ENCODE results near the gene MAP3K5. TPM values are rescaled to one million over a fixed set of nuclear protein-coding genes. Genes with fewer than 3 reads are reported as not detected.
"Not testable (repeated sequence)": the region's sequence is repeated elsewhere in the genome, so short reads cannot be mapped to it uniquely, and the experiment has no call there.

The MAP3K5 gene
- polyA plus RNA-seq, 1 experiment: 2.5 TPM

DNA sequence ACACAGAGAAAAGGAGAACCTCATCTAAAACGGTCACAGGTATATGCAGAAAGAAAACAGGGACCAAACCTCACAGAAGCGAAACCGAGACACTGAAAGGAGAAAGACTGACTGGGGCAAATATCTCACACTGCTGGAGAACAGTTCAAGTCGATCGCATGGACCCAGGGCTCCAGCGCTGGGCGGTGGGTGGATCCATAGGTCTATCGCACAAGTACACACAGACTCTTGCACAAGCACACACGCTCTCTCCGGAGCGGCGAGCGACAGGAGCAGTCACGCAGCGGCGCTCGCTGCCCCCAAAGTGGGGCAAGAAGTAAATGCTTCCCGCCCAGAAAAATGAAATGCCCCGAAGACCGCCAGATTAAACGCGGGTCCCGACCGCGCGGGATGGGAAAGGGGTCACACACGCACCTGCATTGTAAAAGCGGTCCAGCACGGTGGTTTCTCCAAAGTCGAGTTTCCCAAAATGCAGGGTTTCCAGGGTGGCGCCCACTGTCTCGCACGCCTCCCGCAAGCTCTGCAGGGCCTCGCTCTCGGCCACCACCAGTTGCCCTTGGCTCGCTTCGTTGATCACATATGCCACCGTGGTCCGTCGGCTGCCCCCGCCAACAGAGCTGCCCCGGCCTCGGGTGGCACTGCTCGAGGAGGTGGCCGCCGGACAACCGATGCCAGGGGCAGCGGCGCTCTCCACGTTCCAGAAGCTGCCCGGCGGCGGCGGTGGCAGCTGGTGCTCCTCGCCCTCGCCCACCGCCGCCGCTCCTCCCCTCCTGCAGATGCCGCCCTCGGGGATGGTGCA lies 782 bp downstream of the MAP3K5 start:
- Histone ChIP-seq H3K36me3 (ENCODE audit: control insufficient read depth, insufficient read depth, low read length) (no peaks in the 10 kb centered on the region), H3K27me3 (ENCODE audit: control insufficient read depth, insufficient read depth, low read length) (no peaks in the 10 kb centered on the region), H3K4me3 (ENCODE audit: low read depth, low read length) (peak overlapping the region; percentile 98)
- POLR2A ChIA-PET: no interaction called here
- CTCF ChIA-PET: interaction anchor here (0.7 to 7.5 kb wide), 51 partner anchors 10 to 523 kb away, joined by 3 to 235 read pairs (median 5); partner anchors contain the start of genes BCLAF1 and MAP7
- no peak for DNase-seq (ENCODE audit: low read depth)
- TF ChIP-seq, protein P1, sequence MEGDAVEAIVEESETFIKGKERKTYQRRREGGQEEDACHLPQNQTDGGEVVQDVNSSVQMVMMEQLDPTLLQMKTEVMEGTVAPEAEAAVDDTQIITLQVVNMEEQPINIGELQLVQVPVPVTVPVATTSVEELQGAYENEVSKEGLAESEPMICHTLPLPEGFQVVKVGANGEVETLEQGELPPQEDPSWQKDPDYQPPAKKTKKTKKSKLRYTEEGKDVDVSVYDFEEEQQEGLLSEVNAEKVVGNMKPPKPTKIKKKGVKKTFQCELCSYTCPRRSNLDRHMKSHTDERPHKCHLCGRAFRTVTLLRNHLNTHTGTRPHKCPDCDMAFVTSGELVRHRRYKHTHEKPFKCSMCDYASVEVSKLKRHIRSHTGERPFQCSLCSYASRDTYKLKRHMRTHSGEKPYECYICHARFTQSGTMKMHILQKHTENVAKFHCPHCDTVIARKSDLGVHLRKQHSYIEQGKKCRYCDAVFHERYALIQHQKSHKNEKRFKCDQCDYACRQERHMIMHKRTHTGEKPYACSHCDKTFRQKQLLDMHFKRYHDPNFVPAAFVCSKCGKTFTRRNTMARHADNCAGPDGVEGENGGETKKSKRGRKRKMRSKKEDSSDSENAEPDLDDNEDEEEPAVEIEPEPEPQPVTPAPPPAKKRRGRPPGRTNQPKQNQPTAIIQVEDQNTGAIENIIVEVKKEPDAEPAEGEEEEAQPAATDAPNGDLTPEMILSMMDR (IDR thresholded peaks at IDR 0.05; ENCODE audit: insufficient read depth, low read depth, low read length): no peak

DNA sequence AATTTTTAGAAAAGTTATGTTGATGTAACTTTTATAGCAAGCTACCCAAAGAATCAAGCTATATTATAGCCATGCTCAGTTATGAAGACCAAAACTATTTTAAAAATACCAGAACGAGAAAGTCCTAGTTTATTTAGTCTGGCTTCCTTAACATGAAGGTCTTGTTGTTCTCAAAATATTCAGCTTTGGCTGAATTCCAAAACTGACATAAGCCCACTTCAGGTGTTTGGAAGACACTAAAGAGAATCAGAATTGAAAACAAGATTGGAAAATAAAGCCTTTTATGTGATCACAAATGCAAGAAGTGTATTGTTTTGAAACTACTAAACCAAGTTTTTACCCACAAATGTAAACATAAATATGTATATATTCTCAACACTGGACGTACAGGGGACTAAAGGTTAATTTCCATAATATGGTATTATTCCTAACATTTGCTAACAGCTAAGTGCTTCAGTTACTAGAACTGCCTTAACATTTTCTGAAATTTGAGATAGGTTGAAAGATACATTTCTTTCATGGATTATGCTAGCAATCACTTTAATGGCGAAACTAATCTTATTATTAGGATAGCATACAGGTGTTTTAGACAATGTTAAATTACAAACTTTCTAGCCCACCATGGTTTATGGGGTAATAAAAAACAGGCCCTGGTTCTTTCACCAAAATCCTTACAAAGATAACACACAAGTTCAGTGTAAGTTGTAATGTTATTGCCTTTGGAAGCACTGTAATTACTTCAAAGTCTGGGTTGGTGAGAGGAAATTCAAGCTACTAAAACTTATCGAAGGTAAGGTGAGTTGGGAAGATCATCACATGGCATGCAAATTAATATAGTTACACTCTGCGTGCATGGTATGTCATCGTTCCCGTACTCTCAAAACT lies 1.6 kb downstream of the MAP3K5 start:
- H3K36me3 ChIP-seq (ENCODE audit: control insufficient read depth, insufficient read depth, low read length): no peaks in the 10 kb centered on the region
- ChIA-PET POLR2A (interaction anchor here (0.6 to 0.8 kb wide), 3 partner anchors 148 to 1291 kb away, joined by 3 to 4 read pairs (median 3); no protein-coding TSS in a partner anchor), CTCF (interaction anchor here (1.2 to 7.5 kb wide), 4 partner anchors 16 to 241 kb away, joined by 3 to 235 read pairs (median 6); partner anchors contain the start of gene MAP7)
- TF ChIP-seq, protein P1 (IDR thresholded peaks at IDR 0.05; ENCODE audit: insufficient read depth, low read depth, low read length): no peak
- no peak for DNase-seq (ENCODE audit: low read depth)
- H3K4me3 ChIP-seq (ENCODE audit: low read depth, low read length): peak overlapping the region; percentile 98
- H3K27me3 ChIP-seq (ENCODE audit: control insufficient read depth, insufficient read depth, low read length): no peaks in the 10 kb centered on the region

DNA sequence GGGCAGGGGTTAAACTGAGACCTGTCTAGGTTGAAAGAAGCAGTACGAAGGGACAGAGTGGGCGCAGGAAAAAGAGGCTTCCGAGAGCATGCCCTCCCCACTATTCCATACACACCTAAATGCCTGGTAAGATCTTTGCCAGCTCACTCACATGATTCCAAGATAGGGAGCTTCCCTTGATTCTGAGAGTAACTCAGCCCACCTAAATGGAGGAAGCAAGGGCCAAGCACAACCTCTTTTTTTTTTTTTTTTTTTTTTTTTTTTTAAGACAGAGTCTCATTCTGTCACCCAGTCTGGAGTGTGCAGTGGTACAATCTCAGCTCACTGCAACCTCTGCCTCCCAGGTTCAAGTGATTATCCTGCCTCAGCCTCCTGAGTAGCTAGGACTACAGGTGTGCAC lies 2.8 kb downstream of the MAP3K5 start:
- CTCF ChIA-PET: interaction anchor here (1.0 to 7.5 kb wide), 3 partner anchors 145 to 239 kb away, joined by 3 to 235 read pairs (median 3); partner anchors contain the start of gene MAP7
- H3K27me3 ChIP-seq (ENCODE audit: control insufficient read depth, insufficient read depth, low read length); POLR2A ChIA-PET; H3K4me3 ChIP-seq (ENCODE audit: low read depth, low read length); DNase-seq (ENCODE audit: low read depth); H3K36me3 ChIP-seq (ENCODE audit: control insufficient read depth, insufficient read depth, low read length): not testable (repeated sequence)

DNA sequence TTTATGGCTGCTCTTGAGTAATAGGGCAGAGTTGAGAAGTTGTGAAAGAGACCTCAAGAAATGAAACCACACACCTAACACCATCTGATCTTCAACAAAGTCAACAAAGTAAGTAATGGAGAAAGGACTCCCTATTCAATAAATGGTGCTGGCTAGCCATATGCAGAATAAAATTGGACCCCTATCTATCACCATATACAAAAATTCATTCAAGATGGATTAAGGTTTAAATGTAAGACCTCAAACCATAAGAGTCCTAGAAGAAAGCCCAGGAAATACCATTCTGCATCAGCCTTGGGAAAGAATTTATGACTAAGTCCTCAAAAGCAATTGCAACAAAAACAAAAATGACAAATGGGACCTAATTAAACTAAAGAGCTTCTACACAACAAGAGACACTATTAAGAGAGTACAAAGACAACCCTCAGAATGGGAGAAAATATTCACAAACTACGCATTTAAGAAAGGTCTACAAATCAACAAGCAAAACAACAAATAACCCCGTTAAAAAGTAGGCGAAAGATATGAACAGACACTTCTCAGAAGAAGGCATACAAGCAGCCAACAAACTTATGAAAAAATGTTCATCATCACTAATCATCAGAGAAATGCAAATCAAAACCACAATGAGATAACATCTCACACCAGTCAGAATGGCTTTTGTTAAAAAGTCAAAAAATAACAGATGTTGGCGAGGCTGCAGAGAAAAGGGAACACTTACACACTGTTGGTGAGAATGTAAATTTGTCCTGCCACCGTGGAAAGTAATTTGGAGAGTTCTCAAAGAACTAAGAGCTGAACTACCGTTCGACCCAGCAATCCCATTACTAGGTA lies 4.0 kb downstream of the MAP3K5 start:
- CTCF ChIA-PET: interaction anchor here (0.6 to 7.5 kb wide), 4 partner anchors 40 to 227 kb away, joined by 3 to 235 read pairs (median 3); no protein-coding TSS in a partner anchor

DNA sequence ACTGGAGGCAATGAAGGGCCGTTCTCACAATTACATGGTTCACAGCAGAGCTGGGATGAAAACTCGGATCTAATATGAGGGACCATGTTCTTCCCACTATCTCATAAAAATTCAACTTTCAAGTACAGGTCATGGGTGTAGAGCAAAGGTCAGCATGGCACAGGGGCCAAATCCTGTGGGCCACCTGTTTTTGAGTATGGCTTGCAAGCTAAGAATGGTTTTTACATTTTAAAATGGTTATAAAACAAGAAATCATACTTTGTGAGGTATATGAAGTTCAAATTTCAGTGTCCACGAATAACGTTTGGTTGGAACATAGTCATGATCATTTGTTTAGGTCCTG lies 4.6 kb downstream of the MAP3K5 start:
- H3K4me3 ChIP-seq (ENCODE audit: low read depth, low read length): no peak overlapping the region
- TF ChIP-seq, protein P1 (IDR thresholded peaks at IDR 0.05; ENCODE audit: insufficient read depth, low read depth, low read length): no peak
- no peaks in the 10 kb centered on the region for H3K36me3 ChIP-seq (ENCODE audit: control insufficient read depth, insufficient read depth, low read length)
- CTCF ChIA-PET: interaction anchor here (1.2 to 7.5 kb wide), 3 partner anchors 143 to 206 kb away, joined by 3 to 235 read pairs (median 3); no protein-coding TSS in a partner anchor
- DNase-seq (ENCODE audit: low read depth): no peak
- no peaks in the 10 kb centered on the region for H3K27me3 ChIP-seq (ENCODE audit: control insufficient read depth, insufficient read depth, low read length)
- POLR2A ChIA-PET: no interaction called here

More for the DNA sequence above, 4.0 kb downstream of the MAP3K5 start:
- H3K27me3 ChIP-seq (ENCODE audit: control insufficient read depth, insufficient read depth, low read length): no peaks in the 10 kb centered on the region
- no peaks in the 10 kb centered on the region for H3K36me3 ChIP-seq (ENCODE audit: control insufficient read depth, insufficient read depth, low read length)
- H3K4me3 ChIP-seq (ENCODE audit: low read depth, low read length): no peak overlapping the region
- DNase-seq (ENCODE audit: low read depth): peak; percentile 62
- POLR2A ChIA-PET: no interaction called here
- TF ChIP-seq, protein P1 (IDR thresholded peaks at IDR 0.05; ENCODE audit: insufficient read depth, low read depth, low read length): no peak
